ENCODE measurements around the gene TMPRSS9.
A peak's percentile ranks its signal among the peaks of the same experiment; 100 is the strongest.

TMPRSS9 gene

GRCh38 chr19:2425622-2426581 lies 65.8 kb downstream of the TMPRSS9 start:
- TF ChIP-seq GATA1 (IDR thresholded peaks at IDR 0.05; ENCODE audit: low read depth, low read length): no peak
- no peak for TF ChIP-seq POLR2A (IDR thresholded peaks at IDR 0.05; ENCODE audit: low read length)
- no peak for DNase-seq

GRCh38 chr19:2426611-2427428 lies 66.8 kb downstream of the TMPRSS9 start:
- TF ChIP-seq POLR2A (IDR thresholded peaks at IDR 0.05; ENCODE audit: low read length): no peak
- TF ChIP-seq GATA1 (IDR thresholded peaks at IDR 0.05; ENCODE audit: low read depth, low read length): no peak
- DNase-seq: peak; percentile 74 to 80

GRCh38 chr19:2427429-2428320 lies 67.6 kb downstream of the TMPRSS9 start, which contains the start of gene TIMM13:
TIMM13 (minus strand) TSS chr19:2427586; CDS start chr19:2427533, 53 bp downstream.
- TF ChIP-seq POLR2A (IDR thresholded peaks at IDR 0.05; ENCODE audit: low read length) (peak; percentile 80), GATA1 (IDR thresholded peaks at IDR 0.05; ENCODE audit: low read depth, low read length) (no peak)

GRCh38 chr19:2428321-2428690 lies 68.2 kb downstream of the TMPRSS9 start:
- peak; percentile 62 to 69 for DNase-seq
- TF ChIP-seq GATA1 (IDR thresholded peaks at IDR 0.05; ENCODE audit: low read depth, low read length): no peak
- TF ChIP-seq POLR2A (IDR thresholded peaks at IDR 0.05; ENCODE audit: low read length): no peak

More at GRCh38 chr19:2427429-2428320, 67.6 kb downstream of the TMPRSS9 start, which contains the start of gene TIMM13:
- peak; percentile 96 to 99 for DNase-seq

GRCh38 chr19:2428756-2429711 lies 69.0 kb downstream of the TMPRSS9 start:
- DNase-seq: no peak
- TF ChIP-seq POLR2A (IDR thresholded peaks at IDR 0.05; ENCODE audit: low read length): no peak
- no peak for TF ChIP-seq GATA1 (IDR thresholded peaks at IDR 0.05; ENCODE audit: low read depth, low read length)

- DNase-seq: no peak
- no peak for TF ChIP-seq POLR2A (IDR thresholded peaks at IDR 0.05; ENCODE audit: low read length)
- TF ChIP-seq GATA1 (IDR thresholded peaks at IDR 0.05; ENCODE audit: low read depth, low read length): no peak
These were observed 70.0 kb downstream of the TMPRSS9 start for GRCh38 chr19:2429917-2430535.

GRCh38 chr19:2431318-2432055 lies 71.4 kb downstream of the TMPRSS9 start:
- TF ChIP-seq GATA1 (IDR thresholded peaks at IDR 0.05; ENCODE audit: low read depth, low read length) (no peak), POLR2A (IDR thresholded peaks at IDR 0.05; ENCODE audit: low read length) (no peak)
- no peak for DNase-seq

- TF ChIP-seq POLR2A (IDR thresholded peaks at IDR 0.05; ENCODE audit: low read length): no peak
- TF ChIP-seq GATA1 (IDR thresholded peaks at IDR 0.05; ENCODE audit: low read depth, low read length): no peak
- no peak for DNase-seq
These were observed 72.2 kb downstream of the TMPRSS9 start for GRCh38 chr19:2432131-2432848.

GRCh38 chr19:2433854-2434253 lies 73.8 kb downstream of the TMPRSS9 start:
- no peak for DNase-seq
- TF ChIP-seq POLR2A (IDR thresholded peaks at IDR 0.05; ENCODE audit: low read length) (no peak), GATA1 (IDR thresholded peaks at IDR 0.05; ENCODE audit: low read depth, low read length) (no peak)

GRCh38 chr19:2434267-2434666 lies 74.2 kb downstream of the TMPRSS9 start:
- no peak for DNase-seq
- no peak for TF ChIP-seq GATA1 (IDR thresholded peaks at IDR 0.05; ENCODE audit: low read depth, low read length)
- no peak for TF ChIP-seq POLR2A (IDR thresholded peaks at IDR 0.05; ENCODE audit: low read length)

All from erythroblast (primary cell).